KMS-11 (cell line): ENCODE measurements around the gene CDCP2.

Experiments
- H2AFZ ChIP-seq: fragments of 200-600 bp; sonication (generic); 2 replicates; pipeline ENCODE4 v1.6.1; 2016; ENCODE audit warnings: antibody characterized with exemption, mixed run types, low read depth
- H3K27ac ChIP-seq: fragments of 200-600 bp; sonication (generic); 2 replicates; pipeline ENCODE4 v1.6.1; 2016; ENCODE audit warnings: mild to moderate bottlenecking, mixed run types
- H3K27me3 ChIP-seq: fragments of 200-600 bp; sonication (generic); 2 replicates; pipeline ENCODE4 v1.6.1; 2017; ENCODE audit warnings: mild to moderate bottlenecking, low read depth, mixed run types, moderate library complexity; ENCODE audit not compliant: insufficient read depth
- H3K36me3 ChIP-seq: fragments of 200-600 bp; sonication (generic); 2 replicates; pipeline ENCODE4 v1.6.1; 2017; ENCODE audit warnings: mild to moderate bottlenecking, mixed run types; ENCODE audit not compliant: insufficient read depth
- H3K4me1 ChIP-seq: fragments of 200-600 bp; sonication (generic); 2 replicates; pipeline ENCODE4 v1.6.1; 2016; ENCODE audit warnings: mild to moderate bottlenecking, low read depth, mixed run types; ENCODE audit not compliant: poor library complexity, severe bottlenecking
- H3K4me2 ChIP-seq: fragments of 200-600 bp; sonication (generic); 2 replicates; pipeline ENCODE4 v1.7.0; 2016; ENCODE audit warnings: mild to moderate bottlenecking, mixed run types
- H3K4me3 ChIP-seq: fragments of 200-600 bp; sonication (generic); IDR thresholded peaks from 2 replicates; pipeline ENCODE4 v1.6.1; 2017; ENCODE audit warnings: low read depth, low read length, mixed read lengths; ENCODE audit not compliant: insufficient read depth
- H3K79me2 ChIP-seq: fragments of 200-600 bp; sonication (generic); 2 replicates; pipeline ENCODE4 v1.6.1; 2016; ENCODE audit warnings: low read depth, mixed run types; ENCODE audit not compliant: insufficient read depth
- H3K9ac ChIP-seq: fragments of 200-600 bp; sonication (generic); 2 replicates; pipeline ENCODE4 v1.6.1; 2016; ENCODE audit warnings: mild to moderate bottlenecking, mixed run types
- H4K20me1 ChIP-seq: fragments of 200-600 bp; sonication (generic); 2 replicates; pipeline ENCODE4 v1.6.1; 2016; ENCODE audit warnings: mild to moderate bottlenecking, mixed run types; ENCODE audit not compliant: insufficient read depth
- TF ChIP-seq, protein P1 (sequence below): fragments of 200-600 bp; sonication (generic); conservative IDR thresholded peaks from 2 replicates; pipeline ENCODE4 v1.6.1; 2017; ENCODE audit warnings: low read depth, mild to moderate bottlenecking, antibody characterized with exemption, low read length, moderate library complexity, mixed read lengths

Gene CDCP2

DNA sequence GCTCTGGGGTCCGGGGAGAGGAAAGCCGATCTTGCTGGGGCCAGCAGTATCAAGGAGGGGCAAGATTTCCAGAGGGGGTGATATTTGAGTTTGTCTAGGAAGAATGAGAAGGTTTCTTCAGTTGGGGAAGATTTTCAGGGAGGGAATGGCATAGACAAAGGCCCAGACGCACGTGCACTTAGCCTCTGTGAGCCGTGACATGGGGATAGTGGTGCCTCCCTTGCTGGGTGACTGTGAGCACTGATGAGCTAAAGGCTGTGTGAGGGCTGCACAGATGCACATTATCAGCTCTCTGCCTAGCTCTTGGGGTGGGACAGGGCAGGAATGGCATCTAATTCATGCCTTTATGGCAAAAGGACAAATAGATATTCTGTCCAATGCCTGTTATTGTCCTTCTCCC, 1.8 kb downstream of the CDCP2 start:
- Histone ChIP-seq H3K27ac (no peak overlapping the region), H3K4me2 (no peak overlapping the region), H3K36me3 (no peaks in the 10 kb centered on the region), H4K20me1 (no peaks in the 10 kb centered on the region), H3K9ac (no peak overlapping the region), H3K4me1 (no peaks in the 10 kb centered on the region), H3K27me3 (no peaks in the 10 kb centered on the region), H3K79me2 (no peaks in the 10 kb centered on the region), H2AFZ (no peak overlapping the region), H3K4me3 (no peak overlapping the region)
- TF ChIP-seq, protein P1, sequence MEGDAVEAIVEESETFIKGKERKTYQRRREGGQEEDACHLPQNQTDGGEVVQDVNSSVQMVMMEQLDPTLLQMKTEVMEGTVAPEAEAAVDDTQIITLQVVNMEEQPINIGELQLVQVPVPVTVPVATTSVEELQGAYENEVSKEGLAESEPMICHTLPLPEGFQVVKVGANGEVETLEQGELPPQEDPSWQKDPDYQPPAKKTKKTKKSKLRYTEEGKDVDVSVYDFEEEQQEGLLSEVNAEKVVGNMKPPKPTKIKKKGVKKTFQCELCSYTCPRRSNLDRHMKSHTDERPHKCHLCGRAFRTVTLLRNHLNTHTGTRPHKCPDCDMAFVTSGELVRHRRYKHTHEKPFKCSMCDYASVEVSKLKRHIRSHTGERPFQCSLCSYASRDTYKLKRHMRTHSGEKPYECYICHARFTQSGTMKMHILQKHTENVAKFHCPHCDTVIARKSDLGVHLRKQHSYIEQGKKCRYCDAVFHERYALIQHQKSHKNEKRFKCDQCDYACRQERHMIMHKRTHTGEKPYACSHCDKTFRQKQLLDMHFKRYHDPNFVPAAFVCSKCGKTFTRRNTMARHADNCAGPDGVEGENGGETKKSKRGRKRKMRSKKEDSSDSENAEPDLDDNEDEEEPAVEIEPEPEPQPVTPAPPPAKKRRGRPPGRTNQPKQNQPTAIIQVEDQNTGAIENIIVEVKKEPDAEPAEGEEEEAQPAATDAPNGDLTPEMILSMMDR = no peak

DNA sequence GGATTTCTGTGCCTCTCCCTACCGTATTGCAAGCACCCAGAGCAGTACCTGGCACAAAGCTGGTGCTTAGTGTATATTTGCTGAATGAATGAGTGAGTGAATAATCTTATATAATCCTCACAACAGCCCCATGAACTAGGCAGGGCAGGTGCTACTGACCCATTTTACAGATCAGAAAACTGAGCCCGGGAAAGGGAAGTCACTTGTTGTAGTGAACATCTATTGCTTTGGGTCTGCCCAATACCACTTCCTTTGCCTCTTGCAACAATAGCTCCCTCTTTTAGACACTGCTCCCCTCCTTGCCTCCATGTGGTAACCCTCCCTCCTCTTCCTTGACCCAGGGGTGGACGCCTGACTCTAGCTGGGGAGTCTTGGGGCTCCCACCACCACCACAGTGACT, 3.1 kb downstream of the CDCP2 start:
- Histone ChIP-seq H2AFZ (no peak overlapping the region), H3K36me3 (no peaks in the 10 kb centered on the region), H3K4me2 (no peak overlapping the region), H3K79me2 (no peaks in the 10 kb centered on the region), H3K4me1 (no peaks in the 10 kb centered on the region), H3K4me3 (no peak overlapping the region), H3K9ac (no peak overlapping the region), H3K27ac (no peak overlapping the region), H3K27me3 (no peaks in the 10 kb centered on the region), H4K20me1 (no peaks in the 10 kb centered on the region)
- TF ChIP-seq, protein P1 = no peak

DNA sequence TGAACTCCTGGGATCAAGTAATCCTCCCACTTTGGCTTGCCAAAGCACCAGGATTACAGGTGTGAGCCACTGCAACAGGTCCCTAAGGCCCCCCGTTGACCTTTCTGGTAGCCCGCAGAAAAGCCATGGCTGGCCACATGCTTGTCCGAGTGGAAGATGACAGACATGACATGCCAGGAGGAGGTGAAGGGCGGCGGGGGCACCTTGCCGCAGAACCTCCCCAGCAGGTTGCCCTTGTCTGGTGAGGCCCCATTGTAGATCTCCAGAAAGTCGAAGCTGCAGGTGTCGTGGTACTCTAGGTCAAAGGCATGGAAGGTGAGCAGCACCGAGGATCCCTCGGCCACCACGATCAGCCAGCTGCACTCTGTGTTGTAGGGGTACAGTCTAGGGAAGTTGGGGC, 8.4 kb downstream of the CDCP2 start:
- Histone ChIP-seq H3K79me2 (no peaks in the 10 kb centered on the region), H3K9ac (no peak overlapping the region)
- TF ChIP-seq, protein P1 = no peak

DNA sequence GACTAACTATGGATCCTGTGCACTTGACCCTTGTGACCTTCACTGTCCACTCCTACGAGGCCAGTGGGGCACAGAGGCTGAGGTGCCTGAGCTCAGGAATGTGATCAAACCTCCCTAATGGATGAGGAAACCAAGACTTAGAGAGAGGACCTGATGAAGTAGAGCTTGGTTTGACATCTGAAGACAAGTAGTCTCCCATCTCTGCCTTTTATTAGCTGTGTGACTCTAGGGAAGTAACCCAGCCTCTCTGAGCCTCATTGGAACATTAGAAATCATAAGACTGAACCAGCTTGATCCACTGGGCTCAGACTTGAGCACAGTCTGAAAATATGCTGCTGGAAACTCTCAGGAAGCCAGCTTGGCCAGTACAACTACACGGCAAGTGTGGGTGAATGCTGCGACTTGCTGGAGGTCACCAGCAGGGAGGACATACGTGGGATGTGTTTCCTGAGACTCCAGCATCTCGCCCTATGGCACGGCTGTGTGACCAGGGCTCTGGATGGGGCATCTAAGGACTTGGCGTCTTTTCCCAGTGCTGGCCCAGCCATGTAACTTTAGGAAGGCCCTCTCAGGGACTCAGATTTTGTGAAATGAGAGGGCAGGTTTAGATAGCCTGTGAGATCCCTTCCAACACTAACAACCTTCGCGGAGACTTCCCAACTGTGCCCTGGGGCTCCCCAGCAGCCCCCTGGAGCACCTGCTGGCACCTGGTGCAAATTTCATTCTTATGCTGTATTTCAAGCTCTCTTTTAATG, 10.5 kb downstream of the CDCP2 start:
- no peak overlapping the region for H2AFZ ChIP-seq
- H3K36me3 ChIP-seq = no peaks in the 10 kb centered on the region
- no peak overlapping the region for H3K4me2 ChIP-seq
- H3K27ac ChIP-seq = no peak overlapping the region
- no peaks in the 10 kb centered on the region for H4K20me1 ChIP-seq
- H3K79me2 ChIP-seq = no peaks in the 10 kb centered on the region
- H3K27me3 ChIP-seq = no peaks in the 10 kb centered on the region
- H3K9ac ChIP-seq = no peak overlapping the region
- H3K4me3 ChIP-seq = no peak overlapping the region
- no peaks in the 10 kb centered on the region for H3K4me1 ChIP-seq
- TF ChIP-seq, protein P1 = no peak

More for the DNA sequence above, 8.4 kb downstream of the CDCP2 start:
- H3K4me1 ChIP-seq = no peaks in the 10 kb centered on the region
- H3K4me2 ChIP-seq = no peak overlapping the region
- H3K36me3 ChIP-seq = no peaks in the 10 kb centered on the region
- H4K20me1 ChIP-seq = no peaks in the 10 kb centered on the region
- no peak overlapping the region for H2AFZ ChIP-seq
- no peaks in the 10 kb centered on the region for H3K27me3 ChIP-seq
- no peak overlapping the region for H3K27ac ChIP-seq
- no peak overlapping the region for H3K4me3 ChIP-seq
